MCF 10A (cell line): ENCODE data around the gene FASTK. TPM values are rescaled to one million over a fixed set of nuclear protein-coding genes. Genes with fewer than 3 reads are reported as not detected.

ENCODE experiments used
- BruUV-seq: library from RNA; stranded (reverse); fragments of 400-500 nt; replicated peaks from 2 replicates; lab custom pipeline; 2021; lab: Mats Ljungman, UMichigan
- CTCF ChIA-PET: fragments of 300-600 bp; sonication (Branson Sonifier 250); formaldehyde crosslinking; extraction: SDS; loops from one replicate; lab custom pipeline; 2021; ENCODE audit warnings: antibody characterized with exemption, inconsistent platforms; lab: Yijun Ruan, JAX
- POLR2A ChIA-PET: fragments of 300-600, 350-650 bp; sonication (Branson Sonifier 250); formaldehyde crosslinking; extraction: SDS; loops from one replicate; lab custom pipeline; 2020; ENCODE audit warnings: antibody characterized with exemption, inconsistent platforms; lab: Yijun Ruan, JAX
- DNase-seq: peaks from one replicate; pipeline ENCODE4 v3.0.0-alpha.2; 2018; ENCODE audit not compliant: unreplicated experiment
- H3K27ac Mint-ChIP-seq: one replicate; pipeline ENCODE4 v1.8.0; 2022; ENCODE audit warnings: mild to moderate bottlenecking, low read depth, mixed read lengths; ENCODE audit not compliant: unreplicated experiment
- H3K27me3 Mint-ChIP-seq: one replicate; pipeline ENCODE4 v1.8.0; 2022; ENCODE audit warnings: mixed read lengths; ENCODE audit not compliant: insufficient read depth, unreplicated experiment
- H3K36me3 Mint-ChIP-seq: one replicate; pipeline ENCODE4 v1.8.0; 2022; ENCODE audit warnings: mild to moderate bottlenecking, moderate library complexity, mixed read lengths; ENCODE audit not compliant: insufficient read depth, unreplicated experiment
- H3K4me1 Mint-ChIP-seq: one replicate; pipeline ENCODE4 v1.8.0; 2022; ENCODE audit warnings: mixed read lengths; ENCODE audit not compliant: insufficient read depth, unreplicated experiment
- H3K4me3 Mint-ChIP-seq: one replicate; pipeline ENCODE4 v1.8.0; 2022; ENCODE audit warnings: mild to moderate bottlenecking, moderate library complexity, mixed read lengths; ENCODE audit not compliant: unreplicated experiment
- H3K9me3 Mint-ChIP-seq: one replicate; pipeline ENCODE4 v1.8.0; 2022; ENCODE audit warnings: mixed read lengths; ENCODE audit not compliant: unreplicated experiment
- CTCF ChIP-seq: fragments of 200-600 bp; IDR thresholded peaks from one replicate; pipeline ENCODE4 v1.8.0; 2022; ENCODE audit warnings: antibody characterized with exemption, mild to moderate bottlenecking; ENCODE audit not compliant: unreplicated experiment
- intact Hi-C: fragments of 100-400 bp; cut with micrococcal nuclease; formaldehyde crosslinking; loops from 2 replicates; pipeline ENCODE4 v1.14.1; 2022
- total RNA-seq: library from RNA; stranded (reverse); gene quantifications from 2 replicates; pipeline ENCODE4 v1.2.3, GENCODE V29; 2022

Gene FASTK
- total RNA-seq, 1 experiment from 2014 or later, result 79.3 TPM

GRCh38 chr7:151101621-151102396, 21.2 kb upstream of the FASTK start:
- no peak for TF ChIP-seq CTCF
- no peak overlapping the region for H3K27ac Mint-ChIP-seq
- no peak for DNase-seq
- H3K36me3 Mint-ChIP-seq, result peaks cover 18% of the 10 kb centered on the region
- intact Hi-C loops, result no loop called here
- no peaks in the 10 kb centered on the region for H3K27me3 Mint-ChIP-seq
- CTCF ChIA-PET, result interaction anchor here (0.6 to 15.6 kb wide), 3 partner anchors 10 to 23 kb away, joined by 3 to 315 read pairs (median 45); partner anchors contain the start of genes AGAP3 and TMUB1
- POLR2A ChIA-PET, result no interaction called here
- H3K9me3 Mint-ChIP-seq, result no peaks in the 10 kb centered on the region
- H3K4me3 Mint-ChIP-seq, result no peak overlapping the region
- no TSS peak for BruUV-seq
- peaks cover 5% of the 10 kb centered on the region for H3K4me1 Mint-ChIP-seq

GRCh38 chr7:151100921-151101320, 20.3 kb upstream of the FASTK start:
- no peaks in the 10 kb centered on the region for H3K27me3 Mint-ChIP-seq
- CTCF ChIA-PET, result interaction anchor here (0.6 to 6.1 kb wide), 3 partner anchors 11 to 64 kb away, joined by 3 to 45 read pairs (median 5); no protein-coding TSS in a partner anchor
- no peak for TF ChIP-seq CTCF
- H3K4me1 Mint-ChIP-seq, result peaks cover 5% of the 10 kb centered on the region
- intact Hi-C loops, result no loop called here
- H3K27ac Mint-ChIP-seq, result no peak overlapping the region
- H3K36me3 Mint-ChIP-seq, result peaks cover 22% of the 10 kb centered on the region
- no peak for DNase-seq
- BruUV-seq, result no TSS peak
- no peak overlapping the region for H3K4me3 Mint-ChIP-seq
- POLR2A ChIA-PET, result interaction anchor here (0.9 kb wide), 1 partner anchor 73 kb away, joined by 3 read pairs; the partner anchor contains the start of gene ABCB8
- H3K9me3 Mint-ChIP-seq, result no peaks in the 10 kb centered on the region

DNA sequence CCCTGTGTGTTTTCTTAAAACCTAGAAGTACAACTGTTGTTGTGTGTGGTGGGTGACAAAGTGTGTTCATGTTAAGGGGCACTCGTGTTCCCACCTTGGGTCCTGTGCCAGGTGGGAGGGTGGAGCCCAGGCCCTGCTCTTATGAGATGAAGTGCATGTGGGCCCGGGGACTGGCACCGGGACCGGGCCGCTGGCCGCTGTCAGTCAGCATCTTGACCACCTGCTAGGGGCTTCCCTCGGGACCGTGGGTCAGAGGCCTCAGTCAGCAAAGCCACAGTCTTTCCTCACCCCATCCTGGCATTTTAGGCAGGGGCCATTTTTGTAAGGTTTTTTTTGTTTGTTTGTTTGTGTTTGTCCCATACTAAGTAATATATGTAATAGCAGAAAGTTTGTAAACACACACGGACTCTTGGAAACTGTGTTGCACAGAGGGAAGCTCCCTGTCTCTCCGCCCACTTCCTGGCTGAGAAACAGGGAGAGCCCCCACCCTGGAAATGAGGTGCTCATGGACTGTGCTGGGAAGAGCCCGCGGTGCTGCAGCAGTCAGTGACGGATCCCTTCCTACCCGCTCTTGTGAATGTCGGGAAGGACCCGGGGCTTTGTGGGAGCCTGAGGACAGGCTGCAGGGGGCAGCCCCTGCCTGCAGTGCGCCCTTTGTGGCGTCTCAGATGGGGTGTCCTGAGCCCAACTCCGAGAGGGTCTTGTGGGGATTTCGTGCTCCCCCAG, 19.0 kb upstream of the FASTK start:
- Mint-ChIP-seq H3K4me1 (peaks cover 5% of the 10 kb centered on the region), H3K27ac (no peak overlapping the region), H3K27me3 (no peaks in the 10 kb centered on the region), H3K36me3 (peaks cover 20% of the 10 kb centered on the region), H3K4me3 (no peak overlapping the region), H3K9me3 (no peaks in the 10 kb centered on the region)
- ChIA-PET POLR2A (no interaction called here), CTCF (interaction anchor here (6.1 kb wide), 1 partner anchor 12 kb away, joined by 45 read pairs; no protein-coding TSS in a partner anchor)
- TF ChIP-seq CTCF, result no peak
- no TSS peak for BruUV-seq
- no peak for DNase-seq
- intact Hi-C loops, result no loop called here
